ENCODE results near the gene PDHB. TPM values are rescaled to one million over a fixed set of nuclear protein-coding genes. Genes with fewer than 3 reads are reported as not detected.

The PDHB gene
- polyA plus RNA-seq, 1 donor (not counting 4 experiments of a cell fraction or from before 2014, with no cell fraction given), result 78.9 TPM

DNA sequence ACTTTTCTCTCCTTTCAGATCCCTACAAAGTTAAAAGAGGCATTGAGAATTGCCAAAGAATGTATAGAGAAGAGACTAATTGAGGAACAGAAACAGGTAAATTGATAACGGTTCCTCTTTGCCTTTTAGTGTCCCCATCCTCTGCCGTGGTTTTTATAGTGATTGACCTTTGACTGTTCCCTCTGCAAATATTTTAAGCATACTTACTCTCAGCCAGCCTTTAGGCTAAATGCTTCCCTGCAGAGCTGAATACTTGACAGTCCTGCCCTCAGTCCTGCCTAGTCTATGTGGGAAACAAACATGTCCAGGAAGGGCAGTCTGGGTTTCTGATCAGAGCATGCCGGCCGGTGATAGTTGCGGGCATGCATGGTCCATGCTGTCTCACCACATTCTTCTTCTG, 24.7 kb downstream of the PDHB start:
- H3K4me2 ChIP-seq (ENCODE audit: control insufficient read depth, extremely low read depth, insufficient read depth, low read depth, low read length), result no peak overlapping the region
- no peaks in the 10 kb centered on the region for H3K4me1 ChIP-seq (ENCODE audit: control insufficient read depth, extremely low read depth, insufficient read depth, low read length)
- DNase-seq (ENCODE audit: low read depth, low spot score) (no peak), FAIRE-seq (no peak)
- no peak overlapping the region for H2AFZ ChIP-seq (ENCODE audit: control insufficient read depth, low read length)
- dilution Hi-C loops (cut with MboI; ENCODE audit: extremely low pct_ligation_motif_present, low sequenced_read_pairs), result no loop called here
- H3K27me3 ChIP-seq (ENCODE audit: control insufficient read depth, extremely low read depth, insufficient read depth, low read length), result no peaks in the 10 kb centered on the region
- no peak overlapping the region for H3K4me3 ChIP-seq (ENCODE audit: control insufficient read depth in 2 of 3, extremely low read depth in 1 of 3, insufficient read depth in 2 of 3, low read depth in 1 of 3, low read length in 3 of 3)
- no peaks in the 10 kb centered on the region for H4K20me1 ChIP-seq (ENCODE audit: control insufficient read depth, extremely low read depth, insufficient read depth, low read length)
- no peak overlapping the region for H3K27ac ChIP-seq (ENCODE audit: control insufficient read depth, insufficient read depth, low read length)
- no peaks in the 10 kb centered on the region for H3K79me2 ChIP-seq (ENCODE audit: control insufficient read depth, insufficient read depth, low read length)
- H3K9me3 ChIP-seq (ENCODE audit: control insufficient read depth, low read depth, low read length), result no peaks in the 10 kb centered on the region
- peaks cover 0 to 7% of the 10 kb centered on the region in 2 experiments for H3K36me3 ChIP-seq (ENCODE audit: control insufficient read depth in 2 of 2, extremely low read depth in 1 of 2, insufficient read depth in 2 of 2, low read length in 2 of 2)
- TF ChIP-seq, protein P1, sequence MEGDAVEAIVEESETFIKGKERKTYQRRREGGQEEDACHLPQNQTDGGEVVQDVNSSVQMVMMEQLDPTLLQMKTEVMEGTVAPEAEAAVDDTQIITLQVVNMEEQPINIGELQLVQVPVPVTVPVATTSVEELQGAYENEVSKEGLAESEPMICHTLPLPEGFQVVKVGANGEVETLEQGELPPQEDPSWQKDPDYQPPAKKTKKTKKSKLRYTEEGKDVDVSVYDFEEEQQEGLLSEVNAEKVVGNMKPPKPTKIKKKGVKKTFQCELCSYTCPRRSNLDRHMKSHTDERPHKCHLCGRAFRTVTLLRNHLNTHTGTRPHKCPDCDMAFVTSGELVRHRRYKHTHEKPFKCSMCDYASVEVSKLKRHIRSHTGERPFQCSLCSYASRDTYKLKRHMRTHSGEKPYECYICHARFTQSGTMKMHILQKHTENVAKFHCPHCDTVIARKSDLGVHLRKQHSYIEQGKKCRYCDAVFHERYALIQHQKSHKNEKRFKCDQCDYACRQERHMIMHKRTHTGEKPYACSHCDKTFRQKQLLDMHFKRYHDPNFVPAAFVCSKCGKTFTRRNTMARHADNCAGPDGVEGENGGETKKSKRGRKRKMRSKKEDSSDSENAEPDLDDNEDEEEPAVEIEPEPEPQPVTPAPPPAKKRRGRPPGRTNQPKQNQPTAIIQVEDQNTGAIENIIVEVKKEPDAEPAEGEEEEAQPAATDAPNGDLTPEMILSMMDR (optimal IDR thresholded peaks at IDR 0.05 in 1 of 3, IDR thresholded peaks at IDR 0.05 in 1 of 3, conservative IDR thresholded peaks at IDR 0.05 in 1 of 3; ENCODE audit: extremely low read depth in 1 of 3, insufficient read depth in 2 of 3, low read length in 3 of 3), result no peak
- no peak for TF ChIP-seq EZH2 (IDR thresholded peaks at IDR 0.05; ENCODE audit: low read length)
- no peak overlapping the region for H3K9ac ChIP-seq (ENCODE audit: control insufficient read depth, extremely low read depth, insufficient read depth, low read length)
- H3K9me1 ChIP-seq (ENCODE audit: control insufficient read depth, extremely low read depth, insufficient read depth, low read length), result no peaks in the 10 kb centered on the region

DNA sequence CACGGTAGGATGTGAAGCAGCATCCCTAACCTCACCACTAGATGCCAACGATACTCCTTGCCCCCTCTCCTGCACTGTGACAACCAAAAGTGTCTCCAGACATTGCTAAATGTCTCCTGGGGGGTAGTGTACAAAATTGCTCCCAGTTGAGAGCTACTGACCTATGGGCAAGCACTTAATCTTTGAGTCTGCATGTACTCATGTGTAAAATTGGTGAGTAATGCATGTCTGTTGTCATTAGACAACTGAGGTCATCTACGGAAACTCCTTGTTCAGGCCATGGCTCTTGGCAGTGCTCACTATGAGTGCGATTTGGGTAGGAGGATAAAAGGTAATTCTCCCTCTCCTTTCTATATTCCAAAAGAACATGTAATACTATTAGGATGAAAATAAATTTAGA, 29.2 kb downstream of the PDHB start:
- TF ChIP-seq EZH2 (IDR thresholded peaks at IDR 0.05; ENCODE audit: low read length), result no peak
- TF ChIP-seq, protein P1 (optimal IDR thresholded peaks at IDR 0.05 in 1 of 3, IDR thresholded peaks at IDR 0.05 in 1 of 3, conservative IDR thresholded peaks at IDR 0.05 in 1 of 3; ENCODE audit: extremely low read depth in 1 of 3, insufficient read depth in 2 of 3, low read length in 3 of 3), result no peak
- Histone ChIP-seq H3K4me2 (ENCODE audit: control insufficient read depth, extremely low read depth, insufficient read depth, low read depth, low read length) (no peak overlapping the region), H3K79me2 (ENCODE audit: control insufficient read depth, insufficient read depth, low read length) (no peaks in the 10 kb centered on the region), H2AFZ (ENCODE audit: control insufficient read depth, low read length) (no peak overlapping the region), H3K9me3 (ENCODE audit: control insufficient read depth, low read depth, low read length) (no peaks in the 10 kb centered on the region), H3K9ac (ENCODE audit: control insufficient read depth, extremely low read depth, insufficient read depth, low read length) (no peak overlapping the region), H3K4me3 (ENCODE audit: control insufficient read depth in 2 of 3, extremely low read depth in 1 of 3, insufficient read depth in 2 of 3, low read depth in 1 of 3, low read length in 3 of 3) (no peak overlapping the region), H3K36me3 (ENCODE audit: control insufficient read depth in 2 of 2, extremely low read depth in 1 of 2, insufficient read depth in 2 of 2, low read length in 2 of 2) (peaks cover 0 to 4% of the 10 kb centered on the region in 2 experiments), H3K9me1 (ENCODE audit: control insufficient read depth, extremely low read depth, insufficient read depth, low read length) (no peaks in the 10 kb centered on the region), H3K27ac (ENCODE audit: control insufficient read depth, insufficient read depth, low read length) (no peak overlapping the region), H4K20me1 (ENCODE audit: control insufficient read depth, extremely low read depth, insufficient read depth, low read length) (no peaks in the 10 kb centered on the region), H3K27me3 (ENCODE audit: control insufficient read depth, extremely low read depth, insufficient read depth, low read length) (no peaks in the 10 kb centered on the region), H3K4me1 (ENCODE audit: control insufficient read depth, extremely low read depth, insufficient read depth, low read length) (no peaks in the 10 kb centered on the region)
- dilution Hi-C loops (cut with MboI; ENCODE audit: extremely low pct_ligation_motif_present, low sequenced_read_pairs), result no loop called here
- DNase-seq (ENCODE audit: low read depth, low spot score) (no peak), FAIRE-seq (no peak)

All from keratinocyte (primary cell).